K562 (cell line): ENCODE results near the gene CLIP4.

Experiments used
- ARID2 ChIP-seq: fragments of 450-650 bp; IDR thresholded peaks from 2 replicates; pipeline ENCODE4 v1.6.1; 2017; ENCODE audit warnings: antibody characterized with exemption, mild to moderate bottlenecking
- CBX8 ChIP-seq: fragments of 200-600 bp; sonication (generic); IDR thresholded peaks from 2 replicates; pipeline ENCODE4 v1.6.1; 2012; ENCODE audit warnings: borderline replicate concordance, mixed run types, low read depth, mild to moderate bottlenecking, moderate library complexity, mixed read lengths, low read length, control low read depth, inconsistent platforms; ENCODE audit not compliant: poor library complexity, severe bottlenecking; ENCODE audit errors: extremely low read depth
- JUNB ChIP-seq: fragments of 450-650 bp; formaldehyde crosslinking; conservative IDR thresholded peaks from 2 replicates; pipeline ENCODE4 v1.4.0; 2020; ENCODE audit warnings: mild to moderate bottlenecking
- NR4A1 ChIP-seq, 2 experiments: fragments of 250-450 bp in 1 of 2; fragments of 450-650 bp in 1 of 2; sonication (Bioruptor Pico) in 1 of 2; IDR thresholded peaks; 2 replicates each; pipeline versions ENCODE4 v1.4.0 to v1.6.1; 2016 to 2020; ENCODE audit warnings: mild to moderate bottlenecking in 2 of 2, missing compliant biosample characterization in 1 of 2, missing genetic modification characterization in 1 of 2, moderate library complexity in 1 of 2
- PRPF4 ChIP-seq: fragments of 200-400 bp; formaldehyde crosslinking; IDR thresholded peaks from one replicate; pipeline ENCODE4 v1.6.1; 2017; ENCODE audit warnings: low read length, low read depth, mild to moderate bottlenecking; ENCODE audit not compliant: insufficient read depth, poor library complexity, severe bottlenecking
- SRSF9 ChIP-seq: fragments of 200-400 bp; formaldehyde crosslinking; IDR thresholded peaks from 2 replicates; pipeline ENCODE4 v1.6.1; 2017; ENCODE audit warnings: low read depth, low read length, borderline replicate concordance
- TEAD4 ChIP-seq, 2 experiments: sonication (generic) in 1 of 2; formaldehyde crosslinking in 1 of 2; IDR thresholded peaks; 2 replicates each; pipeline versions ENCODE4 v1.6.1 to v1.8.0; 2012 to 2022; ENCODE audit warnings: borderline replicate concordance in 1 of 2, inconsistent platforms in 1 of 2, low read length in 1 of 2, mild to moderate bottlenecking in 1 of 2, missing genetic modification reagents in 1 of 2
- TF ChIP-seq, protein P1 (sequence below): fragments of 250-450 bp; sonication (Bioruptor Pico); IDR thresholded peaks from 2 replicates; pipeline ENCODE4 v1.8.0; 2022; ENCODE audit warnings: moderate library complexity, mild to moderate bottlenecking, inconsistent platforms
- TF ChIP-seq, protein P2 (sequence below): fragments of 250-450 bp; sonication (Bioruptor Pico); IDR thresholded peaks from 2 replicates; pipeline ENCODE4 v1.4.0; 2020

DNA sequence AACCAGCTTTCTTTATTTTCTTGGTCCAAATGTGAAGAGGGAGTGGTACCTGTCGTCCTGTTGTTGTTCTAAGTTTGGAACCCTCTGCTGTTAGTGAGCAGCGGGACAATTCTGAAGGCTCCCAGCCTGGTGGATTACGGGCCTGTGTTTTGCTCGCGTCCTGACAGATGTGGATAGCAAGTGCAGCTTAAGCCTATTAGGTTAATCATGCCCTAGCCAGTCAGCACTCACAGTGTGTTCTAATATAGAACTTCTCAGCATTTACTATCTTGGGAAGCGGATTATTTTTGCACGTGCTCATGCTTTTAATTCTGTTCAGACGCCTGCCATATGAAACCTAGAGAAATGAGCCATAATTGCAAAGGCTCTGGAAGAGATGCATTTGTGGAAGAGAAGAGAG lies 40.8 kb upstream of the CLIP4 start, which contains the start of gene PCARE:
- TF ChIP-seq PRPF4 = no peak
- TF ChIP-seq NR4A1 (CRISPR knock-in tag; IDR thresholded peaks at IDR 0.05) = no peak
- no peak for TF ChIP-seq NR4A1 (tag; IDR thresholded peaks at IDR 0.05)
- TF ChIP-seq TEAD4 (IDR thresholded peaks at IDR 0.05; ENCODE audit: low read length) = no peak
- no peak for TF ChIP-seq TEAD4 (CRISPR knock-in tag; IDR thresholded peaks at IDR 0.05; ENCODE audit: borderline replicate concordance)
- TF ChIP-seq, protein P1, sequence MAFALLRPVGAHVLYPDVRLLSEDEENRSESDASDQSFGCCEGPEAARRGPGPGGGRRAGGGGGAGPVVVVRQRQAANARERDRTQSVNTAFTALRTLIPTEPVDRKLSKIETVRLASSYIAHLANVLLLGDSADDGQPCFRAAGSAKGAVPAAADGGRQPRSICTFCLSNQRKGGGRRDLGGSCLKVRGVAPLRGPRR (CRISPR knock-in tag) = no peak
- TF ChIP-seq, protein P2, sequence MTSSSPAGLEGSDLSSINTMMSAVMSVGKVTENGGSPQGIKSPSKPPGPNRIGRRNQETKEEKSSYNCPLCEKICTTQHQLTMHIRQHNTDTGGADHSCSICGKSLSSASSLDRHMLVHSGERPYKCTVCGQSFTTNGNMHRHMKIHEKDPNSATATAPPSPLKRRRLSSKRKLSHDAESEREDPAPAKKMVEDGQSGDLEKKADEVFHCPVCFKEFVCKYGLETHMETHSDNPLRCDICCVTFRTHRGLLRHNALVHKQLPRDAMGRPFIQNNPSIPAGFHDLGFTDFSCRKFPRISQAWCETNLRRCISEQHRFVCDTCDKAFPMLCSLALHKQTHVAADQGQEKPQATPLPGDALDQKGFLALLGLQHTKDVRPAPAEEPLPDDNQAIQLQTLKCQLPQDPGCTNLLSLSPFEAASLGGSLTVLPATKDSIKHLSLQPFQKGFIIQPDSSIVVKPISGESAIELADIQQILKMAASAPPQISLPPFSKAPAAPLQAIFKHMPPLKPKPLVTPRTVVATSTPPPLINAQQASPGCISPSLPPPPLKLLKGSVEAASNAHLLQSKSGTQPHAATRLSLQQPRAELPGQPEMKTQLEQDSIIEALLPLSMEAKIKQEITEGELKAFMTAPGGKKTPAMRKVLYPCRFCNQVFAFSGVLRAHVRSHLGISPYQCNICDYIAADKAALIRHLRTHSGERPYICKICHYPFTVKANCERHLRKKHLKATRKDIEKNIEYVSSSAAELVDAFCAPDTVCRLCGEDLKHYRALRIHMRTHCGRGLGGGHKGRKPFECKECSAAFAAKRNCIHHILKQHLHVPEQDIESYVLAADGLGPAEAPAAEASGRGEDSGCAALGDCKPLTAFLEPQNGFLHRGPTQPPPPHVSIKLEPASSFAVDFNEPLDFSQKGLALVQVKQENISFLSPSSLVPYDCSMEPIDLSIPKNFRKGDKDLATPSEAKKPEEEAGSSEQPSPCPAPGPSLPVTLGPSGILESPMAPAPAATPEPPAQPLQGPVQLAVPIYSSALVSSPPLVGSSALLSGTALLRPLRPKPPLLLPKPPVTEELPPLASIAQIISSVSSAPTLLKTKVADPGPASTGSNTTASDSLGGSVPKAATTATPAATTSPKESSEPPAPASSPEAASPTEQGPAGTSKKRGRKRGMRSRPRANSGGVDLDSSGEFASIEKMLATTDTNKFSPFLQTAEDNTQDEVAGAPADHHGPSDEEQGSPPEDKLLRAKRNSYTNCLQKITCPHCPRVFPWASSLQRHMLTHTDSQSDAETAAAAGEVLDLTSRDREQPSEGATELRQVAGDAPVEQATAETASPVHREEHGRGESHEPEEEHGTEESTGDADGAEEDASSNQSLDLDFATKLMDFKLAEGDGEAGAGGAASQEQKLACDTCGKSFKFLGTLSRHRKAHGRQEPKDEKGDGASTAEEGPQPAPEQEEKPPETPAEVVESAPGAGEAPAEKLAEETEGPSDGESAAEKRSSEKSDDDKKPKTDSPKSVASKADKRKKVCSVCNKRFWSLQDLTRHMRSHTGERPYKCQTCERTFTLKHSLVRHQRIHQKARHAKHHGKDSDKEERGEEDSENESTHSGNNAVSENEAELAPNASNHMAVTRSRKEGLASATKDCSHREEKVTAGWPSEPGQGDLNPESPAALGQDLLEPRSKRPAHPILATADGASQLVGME = no peak
- no peak for TF ChIP-seq SRSF9
- no peak for TF ChIP-seq ARID2
- TF ChIP-seq CBX8 = no peak
- TF ChIP-seq JUNB (CRISPR knock-in tag) = no peak
